Heart left ventricle (tissue), 13 donors: ENCODE measurements around the gene MEAK7.

Experiments
- CTCF ChIP-seq, 12 donors: fragments of 200-600 bp; sonication (generic) in 4 of 12; IDR thresholded peaks; one replicate each; pipeline versions ENCODE4 v1.5.0 to v1.8.0; 2018 to 2022; ENCODE audit warnings: antibody characterized with exemption in 12 of 12, mild to moderate bottlenecking in 5 of 12
- POLR2A ChIP-seq, 2 donors: fragments of 450-650 bp; IDR thresholded peaks; one replicate each; pipeline ENCODE4 v1.6.1; 2017; ENCODE audit warnings: antibody characterized with exemption in 2 of 2, mild to moderate bottlenecking in 2 of 2, moderate library complexity in 2 of 2
- donor health status: ischemic (EF 13 %, LVEDD 7.1; RV severe dilation, severe dysfunction).
- donor health status: DM: no; HTN: yes; CAD: no.
- donor health status: DM: no; HTN: no; CAD: no.
- donor health status: ischemic (EF 25% LVEDD 6.9; RV normal size, moderate dysfunction).
- donor health status: ischemic (EF 25% LVEDD 5.7; RV mildly dilated, moderate dysfunction).
- donor health status: ischemic (EF 35%, LVEDD 5.7; RV mildly dilated, moderate dysfunction).
- donor health status: nonischemic (EF 11% LVEDD 7.7; RV severe dilation, severe dysfunction).
- donor health status: DM: yes; HTN: yes; CAD: no.
- donor health status: PGD.
- donor health status: ischemic (EF 29% LVEDD 5.4; RV normal size, mild dysfunction).
- donor health status: nonischemic (EF 23%, LVEDD 6.1; RV moderate dilation, normal function).

GRCh38 chr16:84485255-84486010, 19.0 kb downstream of the MEAK7 start:
- TF ChIP-seq CTCF (IDR thresholded peaks at IDR 0.05) = no peak
- no peak for TF ChIP-seq POLR2A (IDR thresholded peaks at IDR 0.05)
